ENCODE results near the gene ABCG5.

DNA sequence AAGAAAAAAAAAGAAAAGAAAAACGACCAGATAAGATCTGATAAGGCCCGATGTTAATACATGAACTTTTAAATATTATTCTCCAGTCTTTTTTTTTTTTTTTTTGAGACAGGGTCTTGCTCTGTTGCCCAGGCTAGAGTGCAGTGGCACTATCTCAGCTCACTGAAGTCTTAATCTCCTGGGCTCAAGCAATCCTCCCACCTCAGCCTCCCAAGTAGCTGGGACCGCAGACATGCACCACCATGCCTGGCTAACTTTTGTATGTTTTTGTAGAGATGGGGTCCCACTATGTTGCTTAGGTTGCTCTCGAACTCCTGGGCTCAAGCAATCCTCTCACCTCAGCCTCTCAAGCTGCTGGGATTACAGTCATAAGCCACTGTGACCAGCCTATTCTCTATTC is 1.6 kb downstream of the ABCG5 start:
- TF ChIP-seq STAT1 (IDR thresholded peaks at IDR 0.05; ENCODE audit: unreplicated experiment) (no peak), EZH2 (IDR thresholded peaks at IDR 0.05; ENCODE audit: low read depth, unreplicated experiment) (no peak), EZH2phosphoT487 (IDR thresholded peaks at IDR 0.05; ENCODE audit: unreplicated experiment) (no peak), POLR2AphosphoS5 (IDR thresholded peaks at IDR 0.05; ENCODE audit: low read depth) (no peak), CREB1 (CRISPR knock-in tag; IDR thresholded peaks at IDR 0.05; ENCODE audit: low read depth) (no peak), ZNF331 (CRISPR knock-in tag; IDR thresholded peaks at IDR 0.05; ENCODE audit: low read depth) (no peak), JUNB (IDR thresholded peaks at IDR 0.05; ENCODE audit: unreplicated experiment) (no peak), ZNF114 (CRISPR knock-in tag; IDR thresholded peaks at IDR 0.05) (no peak)
- TF ChIP-seq, protein P1, sequence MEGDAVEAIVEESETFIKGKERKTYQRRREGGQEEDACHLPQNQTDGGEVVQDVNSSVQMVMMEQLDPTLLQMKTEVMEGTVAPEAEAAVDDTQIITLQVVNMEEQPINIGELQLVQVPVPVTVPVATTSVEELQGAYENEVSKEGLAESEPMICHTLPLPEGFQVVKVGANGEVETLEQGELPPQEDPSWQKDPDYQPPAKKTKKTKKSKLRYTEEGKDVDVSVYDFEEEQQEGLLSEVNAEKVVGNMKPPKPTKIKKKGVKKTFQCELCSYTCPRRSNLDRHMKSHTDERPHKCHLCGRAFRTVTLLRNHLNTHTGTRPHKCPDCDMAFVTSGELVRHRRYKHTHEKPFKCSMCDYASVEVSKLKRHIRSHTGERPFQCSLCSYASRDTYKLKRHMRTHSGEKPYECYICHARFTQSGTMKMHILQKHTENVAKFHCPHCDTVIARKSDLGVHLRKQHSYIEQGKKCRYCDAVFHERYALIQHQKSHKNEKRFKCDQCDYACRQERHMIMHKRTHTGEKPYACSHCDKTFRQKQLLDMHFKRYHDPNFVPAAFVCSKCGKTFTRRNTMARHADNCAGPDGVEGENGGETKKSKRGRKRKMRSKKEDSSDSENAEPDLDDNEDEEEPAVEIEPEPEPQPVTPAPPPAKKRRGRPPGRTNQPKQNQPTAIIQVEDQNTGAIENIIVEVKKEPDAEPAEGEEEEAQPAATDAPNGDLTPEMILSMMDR (conservative IDR thresholded peaks at IDR 0.05; ENCODE audit: low read depth in 2 of 2): no peak
- TF ChIP-seq, protein P2, sequence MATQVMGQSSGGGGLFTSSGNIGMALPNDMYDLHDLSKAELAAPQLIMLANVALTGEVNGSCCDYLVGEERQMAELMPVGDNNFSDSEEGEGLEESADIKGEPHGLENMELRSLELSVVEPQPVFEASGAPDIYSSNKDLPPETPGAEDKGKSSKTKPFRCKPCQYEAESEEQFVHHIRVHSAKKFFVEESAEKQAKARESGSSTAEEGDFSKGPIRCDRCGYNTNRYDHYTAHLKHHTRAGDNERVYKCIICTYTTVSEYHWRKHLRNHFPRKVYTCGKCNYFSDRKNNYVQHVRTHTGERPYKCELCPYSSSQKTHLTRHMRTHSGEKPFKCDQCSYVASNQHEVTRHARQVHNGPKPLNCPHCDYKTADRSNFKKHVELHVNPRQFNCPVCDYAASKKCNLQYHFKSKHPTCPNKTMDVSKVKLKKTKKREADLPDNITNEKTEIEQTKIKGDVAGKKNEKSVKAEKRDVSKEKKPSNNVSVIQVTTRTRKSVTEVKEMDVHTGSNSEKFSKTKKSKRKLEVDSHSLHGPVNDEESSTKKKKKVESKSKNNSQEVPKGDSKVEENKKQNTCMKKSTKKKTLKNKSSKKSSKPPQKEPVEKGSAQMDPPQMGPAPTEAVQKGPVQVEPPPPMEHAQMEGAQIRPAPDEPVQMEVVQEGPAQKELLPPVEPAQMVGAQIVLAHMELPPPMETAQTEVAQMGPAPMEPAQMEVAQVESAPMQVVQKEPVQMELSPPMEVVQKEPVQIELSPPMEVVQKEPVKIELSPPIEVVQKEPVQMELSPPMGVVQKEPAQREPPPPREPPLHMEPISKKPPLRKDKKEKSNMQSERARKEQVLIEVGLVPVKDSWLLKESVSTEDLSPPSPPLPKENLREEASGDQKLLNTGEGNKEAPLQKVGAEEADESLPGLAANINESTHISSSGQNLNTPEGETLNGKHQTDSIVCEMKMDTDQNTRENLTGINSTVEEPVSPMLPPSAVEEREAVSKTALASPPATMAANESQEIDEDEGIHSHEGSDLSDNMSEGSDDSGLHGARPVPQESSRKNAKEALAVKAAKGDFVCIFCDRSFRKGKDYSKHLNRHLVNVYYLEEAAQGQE (IDR thresholded peaks at IDR 0.05; ENCODE audit: unreplicated experiment): no peak
